C4-2B (cell line): Measurements from ENCODE around the gene SOX15.

Experiments used
- CTCF ChIP-seq: fragments of 450-650 bp; conservative IDR thresholded peaks from 2 replicates; pipeline ENCODE4 v1.5.1; 2017; ENCODE audit warnings: mild to moderate bottlenecking
- ZFX ChIP-seq: fragments of 450-650 bp; IDR thresholded peaks from 2 replicates; pipeline ENCODE4 v1.6.1; 2017

- TF ChIP-seq CTCF: no peak
- no peak for TF ChIP-seq ZFX
Measured at GRCh38 chr17:7579834-7580603, 9.9 kb downstream of the SOX15 start.
